ENCODE measurements around the gene NUDT14. TPM values are rescaled to one million over a fixed set of nuclear protein-coding genes. Genes with fewer than 3 reads are reported as not detected.

Gene NUDT14
- total RNA-seq, 2 experiments from 2014 or later: 25.3 to 27.9 TPM

GRCh38 chr14:105219753-105220152 lies 38.6 kb upstream of the NUDT14 start:
- H3K27ac Mint-ChIP-seq: no peak overlapping the region
- ATAC-seq: no peak
- H3K9me3 Mint-ChIP-seq (ENCODE audit: insufficient read depth): no peaks in the 10 kb centered on the region
- POLR2A ChIA-PET: no interaction called here
- no peaks in the 10 kb centered on the region for H3K27me3 Mint-ChIP-seq (ENCODE audit: low read depth)
- CTCF ChIA-PET: no interaction called here
- peaks cover 38% of the 10 kb centered on the region for H3K36me3 Mint-ChIP-seq (ENCODE audit: low read depth)
- no peak for DNase-seq
- no peak overlapping the region for H3K4me3 Mint-ChIP-seq
- H3K4me1 Mint-ChIP-seq (ENCODE audit: low read depth): no peaks in the 10 kb centered on the region

- Mint-ChIP-seq H3K4me1 (ENCODE audit: low read depth) (no peaks in the 10 kb centered on the region), H3K27me3 (ENCODE audit: low read depth) (no peaks in the 10 kb centered on the region), H3K9me3 (ENCODE audit: insufficient read depth) (no peaks in the 10 kb centered on the region), H3K27ac (no peak overlapping the region), H3K4me3 (no peak overlapping the region), H3K36me3 (ENCODE audit: low read depth) (peaks cover 38% of the 10 kb centered on the region)
- DNase-seq: no peak
- no peak for ATAC-seq
- POLR2A ChIA-PET: no interaction called here
- CTCF ChIA-PET: no interaction called here
These were observed 38.0 kb upstream of the NUDT14 start for GRCh38 chr14:105219043-105219612.

GRCh38 chr14:105218611-105219010 lies 37.5 kb upstream of the NUDT14 start:
- no peaks in the 10 kb centered on the region for H3K4me1 Mint-ChIP-seq (ENCODE audit: low read depth)
- DNase-seq: no peak
- peaks cover 35% of the 10 kb centered on the region for H3K36me3 Mint-ChIP-seq (ENCODE audit: low read depth)
- H3K4me3 Mint-ChIP-seq: no peak overlapping the region
- H3K9me3 Mint-ChIP-seq (ENCODE audit: insufficient read depth): no peaks in the 10 kb centered on the region
- POLR2A ChIA-PET: no interaction called here
- no peak for ATAC-seq
- no peaks in the 10 kb centered on the region for H3K27me3 Mint-ChIP-seq (ENCODE audit: low read depth)
- CTCF ChIA-PET: no interaction called here
- peak overlapping the region; percentile 60 for H3K27ac Mint-ChIP-seq

GRCh38 chr14:105217774-105218173 lies 36.7 kb upstream of the NUDT14 start:
- POLR2A ChIA-PET: no interaction called here
- DNase-seq (no peak), ATAC-seq (no peak)
- Mint-ChIP-seq H3K4me3 (no peak overlapping the region), H3K9me3 (ENCODE audit: insufficient read depth) (no peaks in the 10 kb centered on the region), H3K4me1 (ENCODE audit: low read depth) (no peaks in the 10 kb centered on the region), H3K27ac (no peak overlapping the region), H3K36me3 (ENCODE audit: low read depth) (peaks cover 28% of the 10 kb centered on the region), H3K27me3 (ENCODE audit: low read depth) (no peaks in the 10 kb centered on the region)
- CTCF ChIA-PET: no interaction called here

- H3K9me3 Mint-ChIP-seq (ENCODE audit: insufficient read depth): no peaks in the 10 kb centered on the region
- H3K27me3 Mint-ChIP-seq (ENCODE audit: low read depth): no peaks in the 10 kb centered on the region
- POLR2A ChIA-PET: no interaction called here
- H3K27ac Mint-ChIP-seq: no peak overlapping the region
- H3K4me1 Mint-ChIP-seq (ENCODE audit: low read depth): no peaks in the 10 kb centered on the region
- CTCF ChIA-PET: no interaction called here
- H3K36me3 Mint-ChIP-seq (ENCODE audit: low read depth): peaks cover 22% of the 10 kb centered on the region
- no peak for DNase-seq
- no peak overlapping the region for H3K4me3 Mint-ChIP-seq
- ATAC-seq: no peak
These were observed 35.6 kb upstream of the NUDT14 start for GRCh38 chr14:105216490-105217247.

- Mint-ChIP-seq H3K4me1 (ENCODE audit: low read depth) (no peaks in the 10 kb centered on the region), H3K27me3 (ENCODE audit: low read depth) (no peaks in the 10 kb centered on the region), H3K27ac (no peak overlapping the region), H3K9me3 (ENCODE audit: insufficient read depth) (no peaks in the 10 kb centered on the region), H3K36me3 (ENCODE audit: low read depth) (peaks cover 16% of the 10 kb centered on the region), H3K4me3 (no peak overlapping the region)
- DNase-seq: no peak
- ChIA-PET POLR2A (no interaction called here), CTCF (no interaction called here)
- no peak for ATAC-seq
These were observed 34.5 kb upstream of the NUDT14 start for GRCh38 chr14:105215602-105216001.

- no peak overlapping the region for H3K4me3 Mint-ChIP-seq
- ChIA-PET POLR2A (no interaction called here), CTCF (no interaction called here)
- ATAC-seq (no peak), DNase-seq (no peak)
- peaks cover 14% of the 10 kb centered on the region for H3K36me3 Mint-ChIP-seq (ENCODE audit: low read depth)
- no peaks in the 10 kb centered on the region for H3K4me1 Mint-ChIP-seq (ENCODE audit: low read depth)
- H3K9me3 Mint-ChIP-seq (ENCODE audit: insufficient read depth): no peaks in the 10 kb centered on the region
- H3K27me3 Mint-ChIP-seq (ENCODE audit: low read depth): no peaks in the 10 kb centered on the region
- no peak overlapping the region for H3K27ac Mint-ChIP-seq
These were observed 33.3 kb upstream of the NUDT14 start for GRCh38 chr14:105214324-105214915.

GRCh38 chr14:105213361-105213760 lies 32.2 kb upstream of the NUDT14 start:
- DNase-seq (no peak), ATAC-seq (no peak)
- Mint-ChIP-seq H3K27ac (no peak overlapping the region), H3K36me3 (ENCODE audit: low read depth) (peaks cover 9% of the 10 kb centered on the region), H3K27me3 (ENCODE audit: low read depth) (no peaks in the 10 kb centered on the region), H3K4me1 (ENCODE audit: low read depth) (no peaks in the 10 kb centered on the region), H3K4me3 (no peak overlapping the region), H3K9me3 (ENCODE audit: insufficient read depth) (no peaks in the 10 kb centered on the region)
- ChIA-PET CTCF (interaction anchor here (1.1 kb wide), 1 partner anchor 10 kb away, joined by 3 read pairs; no protein-coding TSS in a partner anchor), POLR2A (no interaction called here)

- Mint-ChIP-seq H3K4me1 (ENCODE audit: low read depth) (no peaks in the 10 kb centered on the region), H3K27me3 (ENCODE audit: low read depth) (no peaks in the 10 kb centered on the region), H3K9me3 (ENCODE audit: insufficient read depth) (no peaks in the 10 kb centered on the region), H3K4me3 (no peak overlapping the region), H3K36me3 (ENCODE audit: low read depth) (peaks cover 6% of the 10 kb centered on the region), H3K27ac (no peak overlapping the region)
- CTCF ChIA-PET: interaction anchor here (1.1 kb wide), 1 partner anchor 10 kb away, joined by 3 read pairs; no protein-coding TSS in a partner anchor
- no peak for ATAC-seq
- POLR2A ChIA-PET: no interaction called here
- no peak for DNase-seq
These were observed 31.6 kb upstream of the NUDT14 start for GRCh38 chr14:105212541-105213300.

GRCh38 chr14:105211758-105212089 lies 30.6 kb upstream of the NUDT14 start:
- Mint-ChIP-seq H3K36me3 (ENCODE audit: low read depth) (peaks cover 3% of the 10 kb centered on the region), H3K27me3 (ENCODE audit: low read depth) (no peaks in the 10 kb centered on the region), H3K27ac (no peak overlapping the region), H3K4me1 (ENCODE audit: low read depth) (no peaks in the 10 kb centered on the region), H3K4me3 (no peak overlapping the region), H3K9me3 (ENCODE audit: insufficient read depth) (no peaks in the 10 kb centered on the region)
- ATAC-seq (no peak), DNase-seq (no peak)
- CTCF ChIA-PET: no interaction called here
- POLR2A ChIA-PET: no interaction called here

- peaks cover 3% of the 10 kb centered on the region for H3K36me3 Mint-ChIP-seq (ENCODE audit: low read depth)
- H3K9me3 Mint-ChIP-seq (ENCODE audit: insufficient read depth): no peaks in the 10 kb centered on the region
- DNase-seq: no peak
- H3K4me1 Mint-ChIP-seq (ENCODE audit: low read depth): no peaks in the 10 kb centered on the region
- no peaks in the 10 kb centered on the region for H3K27me3 Mint-ChIP-seq (ENCODE audit: low read depth)
- ATAC-seq: no peak
- ChIA-PET CTCF (no interaction called here), POLR2A (no interaction called here)
- no peak overlapping the region for H3K4me3 Mint-ChIP-seq
- no peak overlapping the region for H3K27ac Mint-ChIP-seq
These were observed 30.1 kb upstream of the NUDT14 start for GRCh38 chr14:105211086-105211757.
